GM12878 (cell line): ENCODE data around the gene CEP63. TPM values are rescaled to one million over a fixed set of nuclear protein-coding genes. Genes with fewer than 3 reads are reported as not detected.

ENCODE experiments used
- CBX3 ChIP-seq: fragments of 200-600 bp; sonication (generic); IDR thresholded peaks from 2 replicates; pipeline ENCODE4 v1.6.1; 2016; ENCODE audit warnings: low read depth, borderline replicate concordance
- E2F4 ChIP-seq: IDR thresholded peaks from 2 replicates; pipeline ENCODE4 v1.6.1; 2012; ENCODE audit warnings: low read depth, low read length, improper control_type of control experiment
- E2F8 ChIP-seq: fragments of 450-650 bp; IDR thresholded peaks from 2 replicates; pipeline ENCODE4 v1.6.1; 2018; ENCODE audit warnings: mild to moderate bottlenecking, low read depth, moderate library complexity; ENCODE audit not compliant: partially characterized antibody
- KLF5 ChIP-seq: fragments of 450-650 bp; IDR thresholded peaks from 2 replicates; pipeline ENCODE4 v1.6.1; 2014; ENCODE audit warnings: mild to moderate bottlenecking; ENCODE audit not compliant: partially characterized antibody
- MEF2A ChIP-seq: IDR thresholded peaks from 2 replicates; pipeline ENCODE4 v1.6.1; 2011; ENCODE audit warnings: low read depth, mild to moderate bottlenecking, low read length, moderate library complexity; ENCODE audit not compliant: insufficient read depth
- MTA3 ChIP-seq: IDR thresholded peaks from 2 replicates; pipeline ENCODE4 v1.6.1; 2012; ENCODE audit warnings: low read length, inconsistent platforms, borderline replicate concordance
- MYB ChIP-seq: fragments of 150-350 bp; IDR thresholded peaks from 2 replicates; pipeline ENCODE4 v1.6.1; 2014; ENCODE audit warnings: mild to moderate bottlenecking, low read depth, low read length, borderline replicate concordance
- NFYA ChIP-seq: IDR thresholded peaks from 2 replicates; pipeline ENCODE4 v1.6.1; 2011; ENCODE audit warnings: low read depth, mild to moderate bottlenecking, low read length, improper control_type of control experiment, borderline replicate concordance
- NFYB ChIP-seq: IDR thresholded peaks from 2 replicates; pipeline ENCODE4 v1.6.1; 2011; ENCODE audit warnings: low read depth, mild to moderate bottlenecking, low read length, improper control_type of control experiment, moderate library complexity; ENCODE audit not compliant: insufficient read depth
- NKRF ChIP-seq: fragments of 450-650 bp; conservative IDR thresholded peaks from 2 replicates; pipeline ENCODE4 v1.6.1; 2017; ENCODE audit warnings: mild to moderate bottlenecking, moderate library complexity
- NR2C2 ChIP-seq: IDR thresholded peaks from 2 replicates; pipeline ENCODE4 v1.6.1; 2011; ENCODE audit warnings: borderline replicate concordance, low read depth; ENCODE audit not compliant: control insufficient read depth, insufficient read length
- NR2F1 ChIP-seq: fragments of 450-650 bp; conservative IDR thresholded peaks from 2 replicates; pipeline ENCODE4 v1.6.1; 2017; ENCODE audit warnings: mild to moderate bottlenecking
- POU2F2 ChIP-seq: IDR thresholded peaks from 3 replicates; pipeline ENCODE4 v1.6.1; 2011; ENCODE audit warnings: low read depth, mild to moderate bottlenecking, low read length, borderline replicate concordance
- RBBP5 ChIP-seq: fragments of 200-600 bp; sonication (generic); conservative IDR thresholded peaks from 2 replicates; pipeline ENCODE4 v1.6.1; 2016
- RELB ChIP-seq: fragments of 450-650 bp; IDR thresholded peaks from 2 replicates; pipeline ENCODE4 v1.6.1; 2017; ENCODE audit warnings: low read depth, mild to moderate bottlenecking, moderate library complexity
- SMARCA5 ChIP-seq: fragments of 450-650 bp; IDR thresholded peaks from 2 replicates; pipeline ENCODE4 v1.6.1; 2017; ENCODE audit warnings: mild to moderate bottlenecking
- STAT1 ChIP-seq: fragments of 450-650 bp; conservative IDR thresholded peaks from 2 replicates; pipeline ENCODE4 v1.6.1; 2014; ENCODE audit warnings: antibody characterized with exemption, mild to moderate bottlenecking
- TBL1XR1 ChIP-seq: IDR thresholded peaks from 2 replicates; pipeline ENCODE4 v1.6.1; 2012; ENCODE audit warnings: low read depth, low read length, improper control_type of control experiment
- YY1 ChIP-seq: IDR thresholded peaks from 2 replicates; pipeline ENCODE4 v1.6.1; 2011; ENCODE audit warnings: low read depth, mild to moderate bottlenecking, low read length
- ZNF217 ChIP-seq: fragments of 450-650 bp; IDR thresholded peaks from 2 replicates; pipeline ENCODE4 v1.6.1; 2017; ENCODE audit warnings: antibody characterized with exemption, mild to moderate bottlenecking
- polyA plus RNA-seq, 11 experiments: library from polyadenylated mRNA; depleted of rRNA in 4 of 11; unstranded in 6 of 11; stranded (reverse) in 5 of 11; fragments of >200 nt; fragmentation: Nextera tagmentation in 4 of 11; fragmentation: Illumina TruSeq in 1 of 11; extraction: Ambion mirVana in 4 of 11; extraction: Trizol in 1 of 11; gene quantifications; 1 replicate in 1 of 11; 2 replicates in 10 of 11; pipeline versions ENCODE4 v1.2.1 to v1.2.3, GENCODE V29; 2011 to 2016; ENCODE audit warnings: inconsistent platforms in 2 of 11, missing spikeins in 2 of 11, low read depth in 1 of 11
- total RNA-seq, 4 experiments: library from RNA; depleted of rRNA in 3 of 4; stranded (reverse); fragments of >200 nt in 3 of 4; fragmentation: Illumina TruSeq in 1 of 4; extraction: Trizol in 1 of 4; gene quantifications; 2 replicates each; pipeline versions ENCODE4 v1.2.1 to v1.2.3, GENCODE V29; 2013 to 2021

Gene CEP63
- total and polyA plus RNA-seq, 10 of the 15 experiments (the other 5 are each of a cell fraction or from before 2014, with no cell fraction given), result 14.0 to 36.9 (median 26.8) TPM

- TF ChIP-seq SMARCA5 (no peak; the same call in 1 of the 2 replicates), MYB (no peak), RELB (peak; percentile 99), NR2F1 (peak; percentile 5), MTA3 (no peak), STAT1 (no peak; the same call in 1 of the 2 replicates), NKRF (peak; percentile 49), NR2C2 (no peak), MEF2A (peak; percentile 60; the same call in 1 of the 2 replicates), RBBP5 (no peak), ZNF217 (no peak), CBX3 (no peak), E2F8 (peak; percentile 58), NFYA (no peak), NFYB (no peak; the same call in 1 of the 2 replicates), E2F4 (0 out of 2 replicates have a peak, but pooled peaks have one; percentile 44), POU2F2 (0 out of 3 replicates have a peak, but pooled peaks have one; percentile 32), KLF5 (peak; percentile 98), YY1 (0 out of 2 replicates have a peak, but pooled peaks have one; percentile 5), TBL1XR1 (peak; percentile 28; the same call in 1 of the 2 replicates)
Measured at GRCh38 chr3:134485718-134486576, at the start of gene CEP63, which contains the start of gene ANAPC13 (continued).
